ENCODE measurements around the gene OLIG1.

DNA sequence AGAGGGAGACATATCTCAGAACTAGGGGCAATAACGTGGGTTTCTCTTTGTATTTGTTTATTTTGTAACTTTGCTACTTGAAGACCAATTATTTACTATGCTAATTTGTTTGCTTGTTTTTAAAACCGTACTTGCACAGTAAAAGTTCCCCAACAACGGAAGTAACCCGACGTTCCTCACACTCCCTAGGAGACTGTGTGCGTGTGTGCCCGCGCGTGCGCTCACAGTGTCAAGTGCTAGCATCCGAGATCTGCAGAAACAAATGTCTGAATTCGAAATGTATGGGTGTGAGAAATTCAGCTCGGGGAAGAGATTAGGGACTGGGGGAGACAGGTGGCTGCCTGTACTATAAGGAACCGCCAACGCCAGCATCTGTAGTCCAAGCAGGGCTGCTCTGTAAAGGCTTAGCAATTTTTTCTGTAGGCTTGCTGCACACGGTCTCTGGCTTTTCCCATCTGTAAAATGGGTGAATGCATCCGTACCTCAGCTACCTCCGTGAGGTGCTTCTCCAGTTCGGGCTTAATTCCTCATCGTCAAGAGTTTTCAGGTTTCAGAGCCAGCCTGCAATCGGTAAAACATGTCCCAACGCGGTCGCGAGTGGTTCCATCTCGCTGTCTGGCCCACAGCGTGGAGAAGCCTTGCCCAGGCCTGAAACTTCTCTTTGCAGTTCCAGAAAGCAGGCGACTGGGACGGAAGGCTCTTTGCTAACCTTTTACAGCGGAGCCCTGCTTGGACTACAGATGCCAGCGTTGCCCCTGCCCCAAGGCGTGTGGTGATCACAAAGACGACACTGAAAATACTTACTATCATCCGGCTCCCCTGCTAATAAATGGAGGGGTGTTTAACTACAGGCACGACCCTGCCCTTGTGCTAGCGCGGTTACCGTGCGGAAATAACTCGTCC, 45.5 kb upstream of the OLIG1 start:
- TF ChIP-seq, protein P1, sequence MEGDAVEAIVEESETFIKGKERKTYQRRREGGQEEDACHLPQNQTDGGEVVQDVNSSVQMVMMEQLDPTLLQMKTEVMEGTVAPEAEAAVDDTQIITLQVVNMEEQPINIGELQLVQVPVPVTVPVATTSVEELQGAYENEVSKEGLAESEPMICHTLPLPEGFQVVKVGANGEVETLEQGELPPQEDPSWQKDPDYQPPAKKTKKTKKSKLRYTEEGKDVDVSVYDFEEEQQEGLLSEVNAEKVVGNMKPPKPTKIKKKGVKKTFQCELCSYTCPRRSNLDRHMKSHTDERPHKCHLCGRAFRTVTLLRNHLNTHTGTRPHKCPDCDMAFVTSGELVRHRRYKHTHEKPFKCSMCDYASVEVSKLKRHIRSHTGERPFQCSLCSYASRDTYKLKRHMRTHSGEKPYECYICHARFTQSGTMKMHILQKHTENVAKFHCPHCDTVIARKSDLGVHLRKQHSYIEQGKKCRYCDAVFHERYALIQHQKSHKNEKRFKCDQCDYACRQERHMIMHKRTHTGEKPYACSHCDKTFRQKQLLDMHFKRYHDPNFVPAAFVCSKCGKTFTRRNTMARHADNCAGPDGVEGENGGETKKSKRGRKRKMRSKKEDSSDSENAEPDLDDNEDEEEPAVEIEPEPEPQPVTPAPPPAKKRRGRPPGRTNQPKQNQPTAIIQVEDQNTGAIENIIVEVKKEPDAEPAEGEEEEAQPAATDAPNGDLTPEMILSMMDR (conservative IDR thresholded peaks at IDR 0.05; ENCODE audit: low read length) = no peak
- no peak for TF ChIP-seq EZH2phosphoT487 (IDR thresholded peaks at IDR 0.05; ENCODE audit: borderline replicate concordance, low read depth, low read length)

All from OCI-LY7 (cell line).